Stimulated activated CD8-positive, alpha-beta memory T cell treated with anti-CD3 and anti-CD28 coated beads, Interleukin-15, amount 100 ng/mL, for 24 hours (primary cell): ENCODE data around the gene SAP130.

Experiments
- DNase-seq: peaks from one replicate; pipeline ENCODE4 v3.0.0-alpha.2; 2020; ENCODE audit warnings: low read depth

SAP130 gene

DNA sequence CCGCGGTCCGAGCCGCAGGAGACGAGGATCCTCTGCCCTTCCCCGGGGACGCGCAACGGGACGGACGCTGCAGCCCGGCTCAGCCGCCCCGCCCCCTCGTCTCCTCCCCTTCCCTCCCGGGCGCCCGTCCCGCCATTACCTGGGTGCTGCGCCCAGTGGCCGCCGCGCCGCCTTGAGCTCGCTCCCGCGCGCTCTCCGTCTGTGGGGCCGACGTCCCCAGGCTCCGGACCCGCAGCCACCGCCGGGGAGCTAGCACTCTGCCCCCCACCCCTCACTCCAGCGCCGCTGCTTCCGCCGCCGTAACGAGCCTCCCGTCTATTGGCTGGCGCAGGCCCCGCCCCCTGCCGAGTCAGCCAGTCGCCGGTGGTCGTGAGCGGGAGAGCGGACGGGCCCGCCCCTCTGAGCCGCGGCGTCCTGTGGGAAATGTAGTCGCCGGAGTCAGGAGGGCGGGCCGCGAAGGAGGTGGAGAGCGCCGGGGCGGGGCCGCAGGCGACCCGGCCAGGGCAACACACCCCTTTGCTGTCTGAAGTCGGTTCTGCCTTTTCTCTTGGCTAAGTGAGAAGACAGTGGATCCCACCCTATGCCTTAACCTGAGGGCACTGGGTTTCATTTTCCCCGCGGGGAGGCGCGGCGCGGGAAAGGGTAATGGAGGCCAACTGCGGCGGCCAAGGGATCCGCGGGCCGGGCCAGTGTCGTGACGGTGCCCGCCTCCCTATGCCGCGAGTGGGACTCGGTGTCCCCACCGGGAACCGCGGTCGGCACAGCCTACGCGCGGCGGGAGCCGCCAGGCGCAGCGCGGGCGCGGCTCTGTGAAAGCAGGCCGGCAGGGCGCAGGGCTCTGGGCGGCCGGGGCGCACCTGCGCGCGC lies at the start of gene SAP130:
SAP130 (minus strand) TSS at position 259 of the 867 bp plus-strand sequence. CDS start 1,767 bp downstream, outside the sequence.
- DNase-seq = peak; percentile 94

- DNase-seq = no peak
Observed at GRCh38 chr2:128076461-128077106, 48.7 kb upstream of the SAP130 start.

DNA sequence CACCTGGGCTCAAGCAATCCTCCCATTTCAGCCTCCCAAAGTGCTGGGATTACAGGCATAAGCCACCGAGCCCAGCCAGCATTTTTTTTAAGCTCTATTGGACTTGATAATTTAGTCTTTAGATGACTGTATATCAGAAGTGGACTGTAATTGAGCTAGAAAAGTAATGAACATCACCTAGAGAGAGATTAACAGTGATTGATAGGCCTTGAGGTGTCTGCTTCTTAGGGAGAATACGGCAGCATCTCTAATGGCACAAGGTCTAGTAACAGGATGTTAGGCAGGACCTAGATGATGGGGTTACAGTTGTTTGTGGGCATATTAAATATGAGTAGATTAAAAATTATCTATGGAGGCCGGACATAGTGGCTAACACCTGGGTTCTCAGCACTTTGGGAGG lies 45.4 kb upstream of the SAP130 start:
- no peak for DNase-seq

GRCh38 chr2:128069769-128070168 lies 41.9 kb upstream of the SAP130 start:
- no peak for DNase-seq

DNA sequence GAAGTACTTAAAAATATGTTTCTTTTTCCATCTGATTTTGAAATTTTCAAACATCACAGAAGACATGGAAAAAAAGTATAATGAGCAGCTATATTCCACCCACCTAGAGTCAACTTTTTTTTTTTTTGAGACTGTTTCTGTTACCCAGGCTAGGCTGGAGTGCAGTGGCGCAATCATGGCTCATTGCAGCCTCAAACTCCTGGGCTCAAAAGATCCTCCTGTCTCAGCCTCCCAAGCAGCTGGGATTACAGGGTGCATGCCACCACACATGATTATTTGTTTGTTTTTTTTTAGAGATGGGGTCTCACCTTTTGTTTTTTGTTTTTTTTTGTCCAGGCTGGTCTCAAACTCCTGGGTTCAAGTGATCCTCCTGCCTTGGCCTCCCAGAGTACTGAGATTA lies 36.5 kb upstream of the SAP130 start:
- no peak for DNase-seq

DNA sequence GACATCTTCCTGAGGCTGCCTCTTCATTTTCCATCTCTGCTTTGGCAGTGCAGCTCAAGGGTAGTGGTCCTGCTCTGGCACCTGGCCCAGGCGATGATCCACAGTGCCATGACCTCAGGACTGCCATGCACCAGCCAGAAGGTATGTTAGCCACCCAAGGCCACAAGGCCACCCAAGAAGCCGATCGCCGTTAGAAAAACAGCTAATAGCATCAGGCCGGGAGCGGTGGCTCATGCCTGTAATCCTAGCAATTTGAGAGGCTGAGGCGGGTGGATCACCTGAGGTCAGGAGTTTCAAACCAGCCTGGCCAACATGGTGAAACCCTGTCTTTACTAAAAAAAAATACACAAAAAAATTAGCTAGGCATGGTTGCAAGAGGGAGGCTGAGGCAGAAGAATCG lies 34.7 kb upstream of the SAP130 start:
- no peak for DNase-seq

DNA sequence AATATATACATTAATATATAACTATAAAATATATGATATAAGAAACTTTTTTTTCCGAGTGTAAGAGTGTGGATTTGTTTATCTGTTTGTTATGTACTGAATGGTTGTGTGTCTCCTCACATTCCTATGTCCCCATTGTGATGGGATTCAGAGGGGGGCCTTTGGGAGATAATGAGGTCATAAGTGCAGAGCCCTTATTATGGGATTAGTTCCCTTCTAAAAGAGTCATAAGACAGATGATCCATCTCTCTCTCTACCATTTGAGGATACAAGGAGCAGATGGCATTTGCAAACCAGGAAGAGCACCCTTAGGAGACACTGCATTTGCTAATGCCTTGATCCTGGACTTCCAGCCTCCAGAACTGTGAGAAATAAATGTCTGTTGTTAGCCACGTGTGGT lies 30.3 kb upstream of the SAP130 start:
- DNase-seq = no peak

DNA sequence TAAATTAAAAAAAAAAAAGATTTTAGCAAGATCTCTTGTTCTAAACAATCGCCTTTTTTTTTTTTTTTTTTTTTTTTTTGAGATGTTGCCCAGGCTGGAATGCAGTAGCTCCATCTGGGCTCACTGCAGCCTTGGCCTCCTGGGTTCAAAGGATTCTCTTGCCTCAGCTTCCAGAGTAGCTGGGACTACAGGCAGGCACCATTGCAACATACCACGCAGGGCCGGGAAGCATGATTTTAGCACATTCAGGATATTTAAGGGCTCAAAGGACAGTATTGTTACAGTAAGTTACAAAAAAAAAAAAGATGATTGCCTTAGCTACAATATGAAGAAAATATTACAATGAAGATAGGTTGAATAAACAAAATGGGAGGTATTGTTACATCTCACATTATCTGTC lies 29.5 kb upstream of the SAP130 start:
- DNase-seq = no peak

- DNase-seq = no peak
Observed at GRCh38 chr2:128054104-128054885, 26.4 kb upstream of the SAP130 start.

GRCh38 chr2:128053331-128053730 lies 25.5 kb upstream of the SAP130 start:
- DNase-seq = no peak

DNA sequence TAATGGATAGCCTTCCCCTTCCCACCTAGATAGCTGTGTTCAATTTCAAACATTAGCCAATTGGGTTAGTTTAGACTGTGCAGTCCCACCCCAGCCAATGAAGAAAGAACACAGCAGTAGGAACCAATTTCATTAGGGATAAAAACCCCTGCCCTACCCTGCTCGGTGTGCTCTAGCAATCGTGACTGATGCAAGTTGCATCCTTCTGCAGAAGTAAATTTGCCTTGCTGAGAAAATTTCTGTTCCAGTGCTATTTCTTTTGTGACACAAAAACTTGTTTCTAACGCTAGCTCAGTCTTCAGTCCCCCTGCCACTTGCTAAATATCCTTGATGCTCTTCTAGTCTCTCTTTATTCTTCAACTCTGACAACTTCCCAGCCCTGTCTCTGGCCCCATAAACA lies 15.2 kb upstream of the SAP130 start:
- DNase-seq = no peak

GRCh38 chr2:128041561-128041960 lies 13.7 kb upstream of the SAP130 start:
- DNase-seq = no peak

- no peak for DNase-seq
Observed at GRCh38 chr2:128040166-128040771, 12.4 kb upstream of the SAP130 start.

DNA sequence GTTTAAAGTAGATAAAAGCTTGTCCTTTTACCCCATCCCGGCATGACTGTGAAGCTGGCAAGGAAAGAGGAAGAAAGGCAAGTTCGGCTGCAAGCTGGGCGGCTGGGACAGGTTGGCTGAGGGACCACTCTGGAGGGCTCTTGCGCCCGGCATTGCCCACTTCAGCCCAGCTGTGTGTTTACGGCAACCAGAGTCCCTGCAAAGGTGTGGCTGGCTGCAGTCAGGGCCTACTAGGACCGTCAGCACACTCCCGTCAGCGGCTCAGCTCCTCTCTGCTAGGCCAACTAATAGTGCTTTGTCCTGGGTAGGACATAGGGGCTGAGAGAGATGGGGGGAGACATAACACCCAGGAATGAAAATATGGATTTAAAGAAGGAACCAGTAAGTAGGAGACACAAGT lies 11.7 kb upstream of the SAP130 start:
- no peak for DNase-seq

DNA sequence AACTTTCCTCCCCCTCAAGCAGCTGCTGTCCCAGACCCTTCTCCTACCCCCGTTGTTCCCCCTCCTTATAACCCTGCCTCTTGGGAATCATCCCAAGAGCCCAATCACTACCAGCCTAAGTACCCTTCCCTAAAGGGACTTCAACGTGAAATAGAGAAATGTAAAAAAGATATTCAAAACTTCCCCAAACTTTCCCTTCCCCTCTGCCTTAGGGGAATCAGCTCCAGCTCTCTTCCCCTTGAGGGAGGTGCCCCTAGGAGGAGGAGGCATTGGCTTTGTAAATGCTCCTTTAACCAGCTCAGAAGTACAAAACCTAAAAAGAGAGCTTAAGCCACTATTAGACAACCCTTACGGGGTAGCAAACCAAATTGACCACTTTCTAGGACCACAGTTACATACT lies 10.6 kb upstream of the SAP130 start:
- no peak for DNase-seq

DNA sequence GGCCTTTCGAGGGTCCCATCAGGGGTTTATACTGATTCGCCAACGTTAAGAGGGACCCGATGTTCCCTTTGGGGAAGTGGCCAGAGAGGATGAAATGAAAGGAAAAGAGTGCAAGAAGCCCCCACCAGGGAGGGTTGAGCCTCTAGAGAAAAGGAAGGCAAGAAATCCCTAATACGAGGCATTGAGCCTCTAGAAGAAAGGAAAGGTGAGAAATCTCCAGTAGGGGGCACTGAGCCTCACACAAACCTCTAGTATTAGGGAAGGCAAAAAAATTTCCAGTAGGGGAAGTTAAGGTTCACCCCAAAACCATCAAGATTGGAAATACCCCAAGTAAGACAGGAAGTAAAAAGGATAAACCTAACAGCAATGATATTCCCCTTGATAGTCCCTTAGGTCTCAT lies 9.8 kb upstream of the SAP130 start:
- DNase-seq = no peak

GRCh38 chr2:128036748-128037607 lies 9.1 kb upstream of the SAP130 start:
- DNase-seq = no peak

DNA sequence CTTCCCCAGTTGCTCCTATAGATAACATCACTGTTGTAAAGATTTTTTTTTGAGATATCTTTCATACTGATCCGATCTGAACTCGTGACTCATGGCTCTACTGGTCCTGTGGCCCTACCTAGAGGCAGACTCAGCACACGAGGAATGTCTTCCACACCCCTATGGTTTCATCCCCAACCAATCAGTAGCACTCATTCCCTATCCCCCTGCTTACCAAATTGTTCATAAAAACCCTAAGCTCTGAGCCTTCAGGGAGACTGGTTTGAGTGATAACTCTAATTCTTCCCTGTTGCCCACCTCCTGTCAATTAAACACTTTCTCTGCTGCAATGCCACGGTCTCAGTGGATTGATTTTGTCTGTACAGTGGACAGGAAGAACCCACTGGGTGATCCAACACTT lies 4.2 kb upstream of the SAP130 start:
- no peak for DNase-seq

DNA sequence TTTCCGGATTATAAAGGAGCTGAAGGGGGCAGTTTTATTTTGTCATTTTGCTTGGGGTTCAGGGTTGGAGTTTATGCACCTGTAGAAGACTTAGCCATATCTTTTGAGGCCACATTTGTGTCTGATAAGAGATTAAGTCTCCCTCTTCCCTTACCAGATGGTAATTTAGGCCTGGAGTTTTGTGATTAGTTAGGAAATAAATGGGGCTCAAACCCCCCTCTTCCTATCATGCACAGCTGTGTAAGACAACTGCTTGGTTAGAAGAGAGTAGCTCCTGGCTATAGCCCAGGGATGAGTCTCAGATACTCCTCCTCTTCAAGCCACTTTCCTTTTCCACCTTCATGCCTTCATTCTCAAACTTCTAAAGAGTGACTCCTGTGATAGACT lies 802 bp upstream of the SAP130 start:
- no peak for DNase-seq

GRCh38 chr2:128027278-128027800 lies 520 bp downstream of the SAP130 start:
- peak; percentile 96 for DNase-seq
